NCI-H2196 (cell line): ENCODE data around the gene TLN1.

Experiments used
- DNase-seq: peaks from one replicate; lab custom pipeline; 2025; ENCODE audit not compliant: unreplicated experiment; lab: John Stamatoyannopoulos, UW

The TLN1 gene

GRCh38 chr9:35665471-35665818, 66.5 kb downstream of the TLN1 start:
- no peak for DNase-seq

GRCh38 chr9:35664531-35665470, 67.2 kb downstream of the TLN1 start, which contains the start of gene ARHGEF39:
ARHGEF39 (minus strand) TSS chr9:35665195; CDS start chr9:35665169, 26 bp downstream.
- DNase-seq = peak; percentile 89

- DNase-seq = no peak
Measured at GRCh38 chr9:35662437-35662836, 69.6 kb downstream of the TLN1 start.

- no peak for DNase-seq
Measured at GRCh38 chr9:35661756-35662350, 70.1 kb downstream of the TLN1 start.

- peak; percentile 47 for DNase-seq
Measured at GRCh38 chr9:35660966-35661415, 71.0 kb downstream of the TLN1 start.

GRCh38 chr9:35659340-35659739, 72.7 kb downstream of the TLN1 start:
- no peak for DNase-seq

GRCh38 chr9:35658968-35659220, 73.1 kb downstream of the TLN1 start:
- DNase-seq = no peak

GRCh38 chr9:35658137-35658967, 73.6 kb downstream of the TLN1 start, which contains the start of gene CCDC107:
CCDC107 (plus strand) TSS chr9:35658292; CDS start chr9:35658380, 88 bp downstream.
- DNase-seq = peak; percentile 91

GRCh38 chr9:35657546-35658136, 74.4 kb downstream of the TLN1 start, which contains the start of gene RMRP:
RMRP (minus strand) TSS chr9:35658019.
- DNase-seq = peak; percentile 98

GRCh38 chr9:35656831-35657545, 75.0 kb downstream of the TLN1 start:
- DNase-seq = no peak

GRCh38 chr9:35656348-35656747, 75.6 kb downstream of the TLN1 start:
- DNase-seq = no peak

- DNase-seq = no peak
Measured at GRCh38 chr9:35653611-35654010, 78.4 kb downstream of the TLN1 start.

GRCh38 chr9:35652829-35653209, 79.2 kb downstream of the TLN1 start:
- DNase-seq = no peak

GRCh38 chr9:35651956-35652828, 79.8 kb downstream of the TLN1 start:
- DNase-seq = no peak

- DNase-seq = no peak
Measured at GRCh38 chr9:35650341-35651158, 81.4 kb downstream of the TLN1 start, which contains the start of gene SIT1. SIT1 (minus strand) TSS chr9:35650931; CDS start chr9:35650853, 78 bp downstream.

GRCh38 chr9:35649431-35650340, 82.3 kb downstream of the TLN1 start:
- no peak for DNase-seq
